Adrenal gland (tissue), 12 donors: ENCODE data around the gene P2RY8. TPM values are rescaled to one million over a fixed set of nuclear protein-coding genes. Genes with fewer than 3 reads are reported as not detected.
"Not testable (repeated sequence)": the region's sequence is repeated elsewhere in the genome, so short reads cannot be mapped to it uniquely, and the experiment has no call there.

ENCODE experiments used
- DNase-seq, 7 donors: peaks; one replicate each; pipeline ENCODE4 v3.0.0-alpha.2; 2019 to 2020
- H3K27ac ChIP-seq, 5 donors: fragments of 200-600 bp; sonication (generic) in 4 of 5; 1 replicate in 3 of 5; 2 replicates in 2 of 5; pipeline versions ENCODE4 v1.5.1 to v1.8.0; 2016 to 2020; ENCODE audit warnings: mild to moderate bottlenecking in 1 of 5
- H3K27me3 ChIP-seq: fragments of 200-600 bp; 2 replicates; pipeline ENCODE4 v1.8.0; 2021
- H3K36me3 ChIP-seq, 2 donors: fragments of 200-600 bp; replicated peaks in 1 of 2; 1 replicate in 1 of 2; 2 replicates in 1 of 2; pipeline versions ENCODE4 v1.5.1 to v1.8.0; 2018 to 2022
- H3K4me1 ChIP-seq, 2 donors: fragments of 200-600 bp; replicated peaks in 1 of 2; 1 replicate in 1 of 2; 2 replicates in 1 of 2; pipeline versions ENCODE4 v1.5.1 to v1.8.0; 2018 to 2021
- H3K4me3 ChIP-seq, 4 donors: fragments of 200-600 bp; sonication (generic) in 3 of 4; one replicate each; pipeline ENCODE4 v1.5.1; 2016 to 2018
- H3K9me3 ChIP-seq, 3 donors: fragments of 200-600 bp; sonication (generic) in 1 of 3; replicated peaks in 1 of 3; 1 replicate in 2 of 3; 2 replicates in 1 of 3; pipeline versions ENCODE4 v1.5.1 to v1.8.0; 2016 to 2021
- CTCF ChIP-seq, 6 experiments: fragments of 450-650 bp in 4 of 6; fragments of 200-600 bp in 2 of 6; sonication (generic) in 1 of 6; IDR thresholded peaks; 1 replicate in 5 of 6; 2 replicates in 1 of 6; pipeline versions ENCODE4 v1.5.1 to v1.8.0; 2016 to 2021; ENCODE audit warnings: antibody characterized with exemption in 6 of 6, mild to moderate bottlenecking in 2 of 6, moderate library complexity in 1 of 6
- POLR2A ChIP-seq, 2 donors: fragments of 450-650 bp; IDR thresholded peaks; one replicate each; pipeline ENCODE4 v1.6.1; 2017; ENCODE audit warnings: antibody characterized with exemption in 2 of 2, mild to moderate bottlenecking in 2 of 2, moderate library complexity in 1 of 2
- WGBS, 4 donors: extraction: QIAGEN DNeasy Blood & Tissue Kit in 2 of 4; methylation state at CpG; one replicate each; pipeline versions ENCODE4 v1.1.5 to v1.1.7; 2013 to 2017; 5-methylcytosine and 5-hydroxymethylcytosine counted together
- intact Hi-C, 2 donors: fragments of 100-400 bp; cut with DNase I; formaldehyde crosslinking; loops; one replicate each; pipeline versions ENCODE4 v1.14.1 to v1.15.0; 2022 to 2023
- polyA plus RNA-seq, 3 donors: library from polyadenylated mRNA; stranded (reverse); fragments of 200-250 nt in 2 of 3; fragments of 350-450 nt in 1 of 3; fragmentation: Illumina TruSeq in 1 of 3; extraction: RNeasy Lipid Tissue Mini Kit (QIAGEN cat#74804) in 1 of 3; gene quantifications; one replicate each; pipeline ENCODE4 v1.2.3, GENCODE V29; 2013 to 2014
- total RNA-seq, 9 donors: library from RNA; depleted of rRNA in 4 of 9; stranded (reverse); fragments of >200 nt in 4 of 9; fragments of 120-200 nt in 1 of 9; fragmentation: NEBNext Ultra II Directional in 1 of 9; extraction: Animal tissue kit (Norgen Biotek cat#: 25700) in 1 of 9; gene quantifications; one replicate each; pipeline versions ENCODE4 v1.1.0 to v1.2.4, GENCODE V29; 2013 to 2023
- donor health status: healthy with polysubstance abuse.
- donor health status: Bipolar disorder and iron deficiency.
- donor health status: DM: yes; HTN: yes; CAD: no.
- donor health status: DM: no; HTN: no; CAD: no.
- donor health status: DM: no; HTN: no; CAD: no.
- donor health status: DM: yes; HTN: yes; CAD: no.

P2RY8 gene
- total and polyA plus RNA-seq, 12 donors: 1.9 to 13.4 (median 6.0) TPM

GRCh38 chrX:1545776-1546408, 8.9 kb upstream of the P2RY8 start:
- H3K27me3 ChIP-seq: no peaks in the 10 kb centered on the region
- peak in 2 of 7 donors; percentile 0 to 1 for DNase-seq
- H3K36me3 ChIP-seq: no peaks in the 10 kb centered on the region
- 90 to 98% (median 92%) methylated on average over 2 of the region's 2 CpGs for WGBS, 4 donors
- H3K27ac ChIP-seq: no peak overlapping the region
- no peaks in the 10 kb centered on the region for H3K9me3 ChIP-seq
- intact Hi-C loops: no loop called here
- H3K4me1 ChIP-seq: no peaks in the 10 kb centered on the region
- no peak overlapping the region for H3K4me3 ChIP-seq
- TF ChIP-seq POLR2A (IDR thresholded peaks at IDR 0.05) (no peak), CTCF (IDR thresholded peaks at IDR 0.05) (no peak)

GRCh38 chrX:1542994-1543725, 6.2 kb upstream of the P2RY8 start:
- H3K36me3 ChIP-seq: no peaks in the 10 kb centered on the region
- 89 to 93% (median 90%) methylated on average over 19 to 22 of the region's 22 CpGs for WGBS, 4 donors
- H3K4me1 ChIP-seq: no peaks in the 10 kb centered on the region
- no peak for DNase-seq
- no peak for TF ChIP-seq POLR2A (IDR thresholded peaks at IDR 0.05)
- TF ChIP-seq CTCF (IDR thresholded peaks at IDR 0.05): no peak
- H3K9me3 ChIP-seq: no peaks in the 10 kb centered on the region
- H3K27me3 ChIP-seq: no peaks in the 10 kb centered on the region
- no peak overlapping the region for H3K27ac ChIP-seq
- no peak overlapping the region for H3K4me3 ChIP-seq
- intact Hi-C loops: no loop called here

GRCh38 chrX:1539146-1539545, 2.2 kb upstream of the P2RY8 start:
- 92 to 95% (median 94%) methylated on average over 14 of the region's 14 CpGs for WGBS, 4 donors
- DNase-seq: peak in 1 of 7 donors; percentile 35
- intact Hi-C loops: not testable (repeated sequence)

GRCh38 chrX:1537716-1538090, 718 bp upstream of the P2RY8 start:
- H3K9me3 ChIP-seq, intact Hi-C loops, H3K4me1 ChIP-seq, H3K36me3 ChIP-seq, H3K27me3 ChIP-seq: not testable (repeated sequence)
- peak overlapping the region; percentile 78 to 84 (median 83) for H3K27ac ChIP-seq
- WGBS, 4 donors: 43 to 55% (median 51%) methylated on average over 5 to 7 of the region's 7 CpGs
- peak overlapping the region in 1 of 4 donors; percentile 50 for H3K4me3 ChIP-seq
- peak in 1 of 7 donors; percentile 23 for DNase-seq

More at GRCh38 chrX:1539146-1539545, 2.2 kb upstream of the P2RY8 start:
- H3K4me3 ChIP-seq, H3K27ac ChIP-seq, H3K4me1 ChIP-seq, H3K9me3 ChIP-seq, H3K27me3 ChIP-seq, H3K36me3 ChIP-seq: not testable (repeated sequence)

- Histone ChIP-seq H3K9me3 (no peaks in the 10 kb centered on the region), H3K4me1 (peaks cover 3 to 5% of the 10 kb centered on the region in 2 donors), H3K27ac (peak overlapping the region; percentile 78 to 84 (median 83)), H3K36me3 (no peaks in the 10 kb centered on the region), H3K4me3 (peak overlapping the region; percentile 7 to 65 (median 41)), H3K27me3 (no peaks in the 10 kb centered on the region)
- peak in 2 of 7 donors; percentile 17 to 23 for DNase-seq
- 20 to 42% (median 31%) methylated on average over 8 to 17 of the region's 17 CpGs for WGBS, 4 donors
- intact Hi-C loops: no loop called here
- TF ChIP-seq POLR2A (IDR thresholded peaks at IDR 0.05): no peak
- no peak for TF ChIP-seq CTCF (IDR thresholded peaks at IDR 0.05)
These were observed 314 bp downstream of the P2RY8 start for GRCh38 chrX:1536712-1537030.
